Cardiac muscle cell (in vitro differentiated cells and primary cell): ENCODE measurements around the gene LGALS1. TPM values are rescaled to one million over a fixed set of nuclear protein-coding genes. Genes with fewer than 3 reads are reported as not detected.
"Not testable (repeated sequence)": the region's sequence is repeated elsewhere in the genome, so short reads cannot be mapped to it uniquely, and the experiment has no call there.

Experiments used
- DNase-seq, 2 donors: peaks; one replicate each; pipeline versions ENCODE4 v3.0.0 to v3.0.0-alpha.2; 2010 to 2017; ENCODE audit warnings: low read depth in 1 of 2, low spot score in 1 of 2
- H3K27ac ChIP-seq: fragments of 200-600 bp; sonication (generic); 2 replicates; pipeline ENCODE4 v1.5.1; 2016
- H3K27me3 ChIP-seq: fragments of 200-600 bp; sonication (generic); 2 replicates; pipeline ENCODE4 v1.6.0; 2016; ENCODE audit warnings: control low read depth
- H3K36me3 ChIP-seq: fragments of 200-600 bp; sonication (generic); 2 replicates; pipeline ENCODE4 v1.5.1; 2016; ENCODE audit warnings: control low read depth
- H3K4me1 ChIP-seq: fragments of 200-600 bp; sonication (generic); 2 replicates; pipeline ENCODE4 v1.8.1; 2017; ENCODE audit warnings: low read depth, mild to moderate bottlenecking, mixed run types
- H3K4me3 ChIP-seq: fragments of 200-600 bp; sonication (generic); 2 replicates; pipeline ENCODE4 v1.5.1; 2016; ENCODE audit warnings: mild to moderate bottlenecking
- H3K9me3 ChIP-seq: fragments of 200-600 bp; sonication (generic); 2 replicates; pipeline ENCODE4 v1.5.1; 2017; ENCODE audit warnings: low read depth, mild to moderate bottlenecking, control low read depth
- polyA plus RNA-seq: library from polyadenylated mRNA; unstranded; fragments of >200 nt; fragmentation: Nextera tagmentation; extraction: Ambion mirVana; gene quantifications from 2 replicates; pipeline ENCODE4 v1.2.1, GENCODE V29; 2016
- total RNA-seq: library from RNA; depleted of rRNA; stranded (reverse); fragments of >200 nt; gene quantifications from 2 replicates; pipeline ENCODE4 v1.2.3, GENCODE V29; 2016
- TF ChIP-seq, protein P1 (sequence below): IDR thresholded peaks from 2 replicates; pipeline ENCODE4 v1.5.1; 2012; ENCODE audit warnings: low read depth, mild to moderate bottlenecking, low read length

The LGALS1 gene
- total and polyA plus RNA-seq, 2 experiments from 2014 or later: 8.1 to 24.5 TPM

DNA sequence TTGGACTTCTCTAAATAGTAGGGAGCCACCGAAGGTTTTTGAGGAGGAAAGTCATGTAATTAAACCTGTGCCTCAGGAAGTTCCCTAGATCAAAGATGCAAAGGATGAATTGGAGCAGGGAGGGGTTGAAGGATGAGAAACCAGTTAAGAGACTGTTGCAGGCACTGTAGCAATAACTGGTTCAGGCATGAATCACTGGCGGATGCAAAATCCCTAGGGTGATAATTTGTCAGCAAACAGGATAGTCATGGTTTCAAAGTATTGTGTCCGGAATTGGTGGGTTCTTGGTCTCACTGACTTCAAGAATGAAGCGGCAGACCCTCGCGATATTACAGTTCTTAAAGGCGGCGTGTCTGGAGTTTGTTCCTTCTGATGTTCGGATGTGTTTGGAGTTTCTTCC is 41.3 kb downstream of the LGALS1 start:
- Histone ChIP-seq H3K27me3 (no peaks in the 10 kb centered on the region), H3K4me3 (no peak overlapping the region), H3K27ac (no peak overlapping the region), H3K9me3 (no peaks in the 10 kb centered on the region), H3K36me3 (peaks cover 8% of the 10 kb centered on the region), H3K4me1 (no peaks in the 10 kb centered on the region)
- TF ChIP-seq, protein P1, sequence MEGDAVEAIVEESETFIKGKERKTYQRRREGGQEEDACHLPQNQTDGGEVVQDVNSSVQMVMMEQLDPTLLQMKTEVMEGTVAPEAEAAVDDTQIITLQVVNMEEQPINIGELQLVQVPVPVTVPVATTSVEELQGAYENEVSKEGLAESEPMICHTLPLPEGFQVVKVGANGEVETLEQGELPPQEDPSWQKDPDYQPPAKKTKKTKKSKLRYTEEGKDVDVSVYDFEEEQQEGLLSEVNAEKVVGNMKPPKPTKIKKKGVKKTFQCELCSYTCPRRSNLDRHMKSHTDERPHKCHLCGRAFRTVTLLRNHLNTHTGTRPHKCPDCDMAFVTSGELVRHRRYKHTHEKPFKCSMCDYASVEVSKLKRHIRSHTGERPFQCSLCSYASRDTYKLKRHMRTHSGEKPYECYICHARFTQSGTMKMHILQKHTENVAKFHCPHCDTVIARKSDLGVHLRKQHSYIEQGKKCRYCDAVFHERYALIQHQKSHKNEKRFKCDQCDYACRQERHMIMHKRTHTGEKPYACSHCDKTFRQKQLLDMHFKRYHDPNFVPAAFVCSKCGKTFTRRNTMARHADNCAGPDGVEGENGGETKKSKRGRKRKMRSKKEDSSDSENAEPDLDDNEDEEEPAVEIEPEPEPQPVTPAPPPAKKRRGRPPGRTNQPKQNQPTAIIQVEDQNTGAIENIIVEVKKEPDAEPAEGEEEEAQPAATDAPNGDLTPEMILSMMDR: no peak
- DNase-seq: no peak

- H3K36me3 ChIP-seq, H3K27ac ChIP-seq, DNase-seq, H3K27me3 ChIP-seq, H3K4me3 ChIP-seq, H3K4me1 ChIP-seq, H3K9me3 ChIP-seq: not testable (repeated sequence)
Observed at GRCh38 chr22:37717235-37717634, 41.8 kb downstream of the LGALS1 start.

- not testable (repeated sequence) for DNase-seq, H3K9me3 ChIP-seq, H3K36me3 ChIP-seq, H3K27me3 ChIP-seq, H3K4me3 ChIP-seq, H3K27ac ChIP-seq, H3K4me1 ChIP-seq
Observed at GRCh38 chr22:37717746-37718305, 42.4 kb downstream of the LGALS1 start.

GRCh38 chr22:37725551-37726240 is 50.3 kb downstream of the LGALS1 start:
- Histone ChIP-seq H3K27ac (no peak overlapping the region), H3K36me3 (no peaks in the 10 kb centered on the region), H3K9me3 (no peaks in the 10 kb centered on the region), H3K4me3 (no peak overlapping the region), H3K4me1 (no peaks in the 10 kb centered on the region), H3K27me3 (no peaks in the 10 kb centered on the region)
- DNase-seq: no peak
- TF ChIP-seq, protein P1: no peak

DNA sequence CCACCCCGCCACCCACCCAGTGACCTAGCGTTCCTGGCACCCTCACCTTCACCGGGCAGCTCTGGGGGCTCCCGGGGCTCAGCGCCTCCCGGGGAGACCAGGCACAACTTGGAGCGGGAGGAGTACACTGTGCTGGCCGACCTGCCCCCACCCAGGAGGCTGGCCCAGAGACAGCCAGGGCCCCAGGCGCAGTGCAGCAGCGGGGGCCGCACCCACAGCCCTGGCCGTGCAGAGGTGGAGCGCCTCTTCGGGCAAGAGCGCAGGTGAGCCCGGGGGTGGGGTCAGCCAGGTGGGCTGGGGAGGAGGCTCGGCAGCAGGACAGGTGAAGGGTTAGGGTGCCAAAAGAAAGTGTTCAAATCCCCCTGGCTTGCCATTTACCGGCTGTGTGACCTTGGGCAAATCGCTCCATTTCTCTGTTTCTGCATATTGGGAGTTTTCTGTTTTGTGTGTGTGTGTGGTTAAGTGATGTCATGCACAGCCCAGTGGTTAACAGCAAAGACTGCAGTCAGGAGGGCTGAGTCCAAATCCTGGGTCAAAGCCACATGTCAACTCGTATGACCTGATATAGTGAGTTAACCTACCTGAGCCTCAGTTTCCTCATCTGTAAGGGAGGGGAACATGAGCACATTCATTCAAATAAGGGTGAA is 50.9 kb downstream of the LGALS1 start:
- Histone ChIP-seq H3K4me3 (no peak overlapping the region), H3K27ac (no peak overlapping the region), H3K4me1 (no peaks in the 10 kb centered on the region), H3K36me3 (no peaks in the 10 kb centered on the region), H3K9me3 (no peaks in the 10 kb centered on the region), H3K27me3 (no peaks in the 10 kb centered on the region)
- TF ChIP-seq, protein P1: peak; percentile 34
- DNase-seq: peak in 1 of 2 donors; percentile 54

- TF ChIP-seq, protein P1: no peak
- H3K27me3 ChIP-seq: no peaks in the 10 kb centered on the region
- no peaks in the 10 kb centered on the region for H3K9me3 ChIP-seq
- H3K27ac ChIP-seq: no peak overlapping the region
- H3K36me3 ChIP-seq: no peaks in the 10 kb centered on the region
- no peak overlapping the region for H3K4me3 ChIP-seq
- DNase-seq: peak in 1 of 2 donors; percentile 28
- no peaks in the 10 kb centered on the region for H3K4me1 ChIP-seq
Observed at GRCh38 chr22:37728620-37729019, 53.2 kb downstream of the LGALS1 start.

Other genes with a start within 250 kb of the LGALS1 start
- gene ELFN2, start 248.2 kb upstream of the LGALS1 start, total RNA-seq: 0.09 and 0.11 TPM in 2 replicates
- gene ELFN2, start 248.2 kb upstream of the LGALS1 start, polyA plus RNA-seq: not detected in 2 replicates
- 1.2 and 2.6 TPM in 2 replicates for gene MFNG, start 189.3 kb upstream of the LGALS1 start, total RNA-seq
- gene MFNG, start 189.3 kb upstream of the LGALS1 start, polyA plus RNA-seq: 6.4 and 9.2 TPM in 2 replicates
- gene CARD10, start 156.2 kb upstream of the LGALS1 start, total RNA-seq: 3.3 and 4.5 TPM in 2 replicates
- gene CARD10, start 156.2 kb upstream of the LGALS1 start, polyA plus RNA-seq: 2.1 and 3.9 TPM in 2 replicates
- gene CDC42EP1, start 115.2 kb upstream of the LGALS1 start, total RNA-seq: 8.9 and 12.7 TPM in 2 replicates
- gene CDC42EP1, start 115.2 kb upstream of the LGALS1 start, polyA plus RNA-seq: 10.9 and 21.6 TPM in 2 replicates
- gene LGALS2, start 95.5 kb upstream of the LGALS1 start, total RNA-seq: not detected in 2 replicates
- gene LGALS2, start 95.5 kb upstream of the LGALS1 start, polyA plus RNA-seq: not detected in 2 replicates
- gene GGA1, start 66.8 kb upstream of the LGALS1 start, total RNA-seq: 91.9 and 114 TPM in 2 replicates
- gene GGA1, start 66.8 kb upstream of the LGALS1 start, polyA plus RNA-seq: 81.9 and 82.6 TPM in 2 replicates
- gene SH3BP1, start 36.0 kb upstream of the LGALS1 start, total RNA-seq: 24.3 and 51.9 TPM in 2 replicates
- gene SH3BP1, start 36.0 kb upstream of the LGALS1 start, polyA plus RNA-seq: 15.0 and 20.7 TPM in 2 replicates
- gene PDXP, start 16.9 kb upstream of the LGALS1 start, total RNA-seq: 48.5 and 62.5 TPM in 2 replicates
- 88.0 and 117 TPM in 2 replicates for gene PDXP, start 16.9 kb upstream of the LGALS1 start, polyA plus RNA-seq
- 36.0 and 38.3 TPM in 2 replicates for gene NOL12, start 10.7 kb downstream of the LGALS1 start, total RNA-seq
- 21.9 and 34.2 TPM in 2 replicates for gene NOL12, start 10.7 kb downstream of the LGALS1 start, polyA plus RNA-seq
- gene TRIOBP, start 21.4 kb downstream of the LGALS1 start, total RNA-seq: 160 and 202 TPM in 2 replicates
- gene TRIOBP, start 21.4 kb downstream of the LGALS1 start, polyA plus RNA-seq: 150 and 191 TPM in 2 replicates
- 74.2 and 95.0 TPM in 2 replicates for gene GCAT, start 132.3 kb downstream of the LGALS1 start, total RNA-seq
- 66.4 and 97.6 TPM in 2 replicates for gene GCAT, start 132.3 kb downstream of the LGALS1 start, polyA plus RNA-seq
- gene GALR3, start 147.7 kb downstream of the LGALS1 start, total RNA-seq: not detected in 2 replicates
- 0.95 and 1.0 TPM in 2 replicates for gene GALR3, start 147.7 kb downstream of the LGALS1 start, polyA plus RNA-seq
- 49.9 and 59.1 TPM in 2 replicates for gene ANKRD54, start 168.7 kb downstream of the LGALS1 start, total RNA-seq
- gene ANKRD54, start 168.7 kb downstream of the LGALS1 start, polyA plus RNA-seq: 43.8 and 44.2 TPM in 2 replicates
- 407 and 422 TPM in 2 replicates for gene EIF3L, start 173.8 kb downstream of the LGALS1 start, total RNA-seq
- 213 and 387 TPM in 2 replicates for gene EIF3L, start 173.8 kb downstream of the LGALS1 start, polyA plus RNA-seq
- 27.4 and 34.9 TPM in 2 replicates for gene MICALL1, start 230.7 kb downstream of the LGALS1 start, total RNA-seq
- gene MICALL1, start 230.7 kb downstream of the LGALS1 start, polyA plus RNA-seq: 10.2 and 13.6 TPM in 2 replicates